Astrocyte (in vitro differentiated cells and primary cell): ENCODE data around the gene RENBP.

Experiments
- CTCF ChIP-seq: IDR thresholded peaks from 2 replicates; pipeline ENCODE4 v1.5.1; 2011; ENCODE audit warnings: low read depth, mild to moderate bottlenecking, inconsistent platforms, low read length, moderate library complexity; ENCODE audit not compliant: insufficient read depth
- EZH2 ChIP-seq: IDR thresholded peaks from 2 replicates; pipeline ENCODE4 v1.6.1; 2012; ENCODE audit warnings: mild to moderate bottlenecking, low read length, inconsistent platforms; ENCODE audit not compliant: insufficient read depth

GRCh38 chrX:153941336-153942252 lies 2.8 kb downstream of the RENBP start:
- TF ChIP-seq CTCF, result no peak
- TF ChIP-seq EZH2, result no peak
